HepG2 (cell line): Measurements from ENCODE around the gene MIA2. TPM values are rescaled to one million over a fixed set of nuclear protein-coding genes. Genes with fewer than 3 reads are reported as not detected.

ENCODE experiments used
- ARID2 ChIP-seq: sonication (generic); formaldehyde crosslinking; IDR thresholded peaks from 2 replicates; pipeline ENCODE4 v1.8.1; 2022; ENCODE audit warnings: mild to moderate bottlenecking, missing genetic modification reagents, borderline replicate concordance
- ATAD3A ChIP-seq: sonication (generic); formaldehyde crosslinking; IDR thresholded peaks from 2 replicates; pipeline ENCODE4 v1.4.0; 2020; ENCODE audit warnings: missing genetic modification reagents
- CENPX ChIP-seq: sonication (generic); formaldehyde crosslinking; IDR thresholded peaks from 2 replicates; pipeline ENCODE4 v1.9.0; 2021; ENCODE audit warnings: mild to moderate bottlenecking, missing genetic modification reagents, moderate library complexity
- GTF2F1 ChIP-seq: fragments of 150-350 bp; IDR thresholded peaks from 2 replicates; pipeline ENCODE4 v1.6.1; 2014; ENCODE audit warnings: low read length
- HOXA5 ChIP-seq: sonication (generic); formaldehyde crosslinking; IDR thresholded peaks from 2 replicates; pipeline ENCODE4 v1.4.0; 2020; ENCODE audit warnings: missing genetic modification reagents
- PCBP2 ChIP-seq: fragments of 200-400 bp; formaldehyde crosslinking; optimal IDR thresholded peaks from 2 replicates; pipeline ENCODE3; 2018; ENCODE audit warnings: low read length, low read depth; ENCODE audit not compliant: poor library complexity, severe bottlenecking
- SNAPC2 ChIP-seq: sonication (generic); formaldehyde crosslinking; IDR thresholded peaks from 2 replicates; pipeline ENCODE4 v1.8.1; 2022; ENCODE audit warnings: mild to moderate bottlenecking, missing genetic modification reagents
- TBX2 ChIP-seq: sonication (generic); formaldehyde crosslinking; IDR thresholded peaks from 2 replicates; pipeline ENCODE4 v1.5.0; 2020; ENCODE audit warnings: missing genetic modification reagents, mild to moderate bottlenecking, borderline replicate concordance
- TCF7 ChIP-seq: sonication (generic); IDR thresholded peaks from 2 replicates; pipeline ENCODE4 v1.6.1; 2016; ENCODE audit warnings: antibody characterized with exemption, low read depth
- ZBTB8A ChIP-seq: sonication (generic); formaldehyde crosslinking; IDR thresholded peaks from 2 replicates; pipeline ENCODE4 v1.4.0; 2020; ENCODE audit warnings: mild to moderate bottlenecking, low read depth, missing genetic modification reagents, borderline replicate concordance
- ZMAT3 ChIP-seq: sonication (generic); formaldehyde crosslinking; conservative IDR thresholded peaks from 2 replicates; pipeline ENCODE4 v1.7.0; 2021; ENCODE audit warnings: missing genetic modification reagents
- ZNF101 ChIP-seq: sonication (generic); formaldehyde crosslinking; IDR thresholded peaks from 2 replicates; pipeline ENCODE4 v1.4.0; 2020; ENCODE audit warnings: mild to moderate bottlenecking, low read depth, missing genetic modification reagents, borderline replicate concordance
- ZNF12 ChIP-seq: sonication (generic); formaldehyde crosslinking; IDR thresholded peaks from 2 replicates; pipeline ENCODE4 v1.5.0; 2020; ENCODE audit warnings: missing genetic modification reagents
- ZNF263 ChIP-seq: sonication (generic); formaldehyde crosslinking; IDR thresholded peaks from 2 replicates; pipeline ENCODE4 v1.4.0; 2020; ENCODE audit warnings: missing genetic modification reagents
- ZNF329 ChIP-seq: sonication (generic); formaldehyde crosslinking; IDR thresholded peaks from 2 replicates; pipeline ENCODE4 v1.9.0; 2021; ENCODE audit warnings: low read depth, mild to moderate bottlenecking, missing genetic modification reagents
- ZNF598 ChIP-seq: sonication (generic); formaldehyde crosslinking; IDR thresholded peaks from 2 replicates; pipeline ENCODE4 v1.5.1; 2020; ENCODE audit warnings: mild to moderate bottlenecking, missing genetic modification reagents, borderline replicate concordance
- polyA plus RNA-seq, 8 experiments: library from polyadenylated mRNA; depleted of rRNA in 3 of 8; stranded (reverse) in 7 of 8; unstranded in 1 of 8; fragments of >200 nt; fragmentation: Illumina TruSeq in 4 of 8; extraction: Trizol in 4 of 8; gene quantifications; 2 replicates each; pipeline versions ENCODE4 v1.2.1 to v1.2.3, GENCODE V29; 2011 to 2016; ENCODE audit warnings: low read depth in 4 of 8, missing spikeins in 1 of 8, mixed read lengths in 1 of 8; ENCODE audit not compliant: insufficient read depth in 1 of 8
- total RNA-seq, 5 experiments: library from RNA; depleted of rRNA; stranded (reverse); fragments of >200 nt; fragmentation: Illumina TruSeq; extraction: Trizol; gene quantifications; 2 replicates each; pipeline ENCODE4 v1.2.3, GENCODE V29; 2016; ENCODE audit warnings: low read depth in 1 of 5
- TF ChIP-seq, protein P1 (sequence below): sonication (generic); formaldehyde crosslinking; IDR thresholded peaks from 2 replicates; pipeline ENCODE4 v1.5.0; 2020; ENCODE audit warnings: missing genetic modification reagents, mild to moderate bottlenecking, borderline replicate concordance
- TF ChIP-seq, protein P2 (sequence below): sonication (generic); formaldehyde crosslinking; IDR thresholded peaks from 2 replicates; pipeline ENCODE4 v1.9.0; 2022; ENCODE audit warnings: missing genetic modification reagents, mild to moderate bottlenecking, borderline replicate concordance
- TF ChIP-seq, protein P3 (sequence below): sonication (generic); formaldehyde crosslinking; IDR thresholded peaks from 2 replicates; pipeline ENCODE4 v1.8.1; 2023; ENCODE audit warnings: mild to moderate bottlenecking, moderate library complexity, missing genetic modification reagents
- TF ChIP-seq, protein P4 (sequence below): sonication (generic); formaldehyde crosslinking; IDR thresholded peaks from 2 replicates; pipeline ENCODE4 v1.4.0; 2020; ENCODE audit warnings: missing genetic modification reagents, borderline replicate concordance
- TF ChIP-seq, protein P5 (sequence below): sonication (generic); formaldehyde crosslinking; IDR thresholded peaks from 2 replicates; pipeline ENCODE4 v1.8.0; 2022; ENCODE audit warnings: mild to moderate bottlenecking, missing genetic modification reagents; ENCODE audit not compliant: insufficient replicate concordance
- TF ChIP-seq, protein P6 (sequence below): sonication (generic); formaldehyde crosslinking; IDR thresholded peaks from 2 replicates; pipeline ENCODE4 v1.5.0; 2020; ENCODE audit warnings: missing genetic modification reagents

Gene MIA2
- total and polyA plus RNA-seq, 2 of the 13 experiments (the other 11 are each of a cell fraction or from before 2014, with no cell fraction given), result 134 to 158 TPM

DNA sequence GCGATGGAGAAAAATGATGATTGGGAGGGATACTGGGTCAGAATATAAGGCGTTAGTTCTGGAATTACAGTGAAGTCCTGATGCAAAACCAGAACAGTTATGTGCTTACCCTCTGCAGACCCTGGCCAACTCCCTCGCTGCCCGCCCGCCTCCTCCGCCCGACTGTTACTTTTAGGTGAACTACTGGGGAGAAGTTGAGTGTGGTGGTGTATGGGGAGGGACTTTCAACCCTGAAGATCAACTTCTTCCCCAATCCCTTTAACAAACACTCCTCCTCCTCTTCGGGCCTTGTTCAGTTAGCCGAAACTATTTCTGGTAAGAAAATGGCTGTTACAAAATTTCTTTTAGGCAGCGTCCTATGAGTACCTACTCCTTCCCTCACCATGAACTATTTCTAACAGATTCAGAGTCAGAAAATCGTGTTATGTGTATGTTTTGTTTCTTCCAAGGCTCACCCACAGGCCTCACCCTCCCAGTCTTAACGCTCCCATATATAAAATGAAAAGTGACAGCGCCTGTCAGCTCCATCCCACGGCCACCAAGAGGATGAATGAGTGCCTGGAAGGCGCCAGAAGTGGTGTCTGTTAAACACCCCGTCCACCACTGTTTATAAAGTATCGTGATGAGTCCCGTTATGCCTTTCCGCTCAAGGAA, 197.2 kb downstream of the MIA2 start (continued):
- TF ChIP-seq ARID2 (CRISPR knock-in tag), result no peak; the same call in 1 of the 2 replicates
- 0 out of 2 replicates have a peak, but pooled peaks have one; percentile 44 for TF ChIP-seq SNAPC2 (CRISPR knock-in tag)
- peak; percentile 27; the same call in 1 of the 2 replicates for TF ChIP-seq ZNF263 (CRISPR knock-in tag)
- TF ChIP-seq ZNF12 (CRISPR knock-in tag), result 0 out of 2 replicates have a peak, but pooled peaks have one; percentile 7
- TF ChIP-seq ZNF329 (CRISPR knock-in tag), result 0 out of 2 replicates have a peak, but pooled peaks have one; percentile 39
- no peak for TF ChIP-seq CENPX (CRISPR knock-in tag)
- TF ChIP-seq, protein P1, sequence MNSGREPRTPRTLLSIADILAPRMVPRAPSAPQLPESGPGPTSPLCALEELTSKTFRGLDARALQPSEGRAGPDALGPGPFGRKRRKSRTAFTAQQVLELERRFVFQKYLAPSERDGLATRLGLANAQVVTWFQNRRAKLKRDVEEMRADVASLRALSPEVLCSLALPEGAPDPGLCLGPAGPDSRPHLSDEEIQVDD (CRISPR knock-in tag), result no peak
- TF ChIP-seq, protein P2, sequence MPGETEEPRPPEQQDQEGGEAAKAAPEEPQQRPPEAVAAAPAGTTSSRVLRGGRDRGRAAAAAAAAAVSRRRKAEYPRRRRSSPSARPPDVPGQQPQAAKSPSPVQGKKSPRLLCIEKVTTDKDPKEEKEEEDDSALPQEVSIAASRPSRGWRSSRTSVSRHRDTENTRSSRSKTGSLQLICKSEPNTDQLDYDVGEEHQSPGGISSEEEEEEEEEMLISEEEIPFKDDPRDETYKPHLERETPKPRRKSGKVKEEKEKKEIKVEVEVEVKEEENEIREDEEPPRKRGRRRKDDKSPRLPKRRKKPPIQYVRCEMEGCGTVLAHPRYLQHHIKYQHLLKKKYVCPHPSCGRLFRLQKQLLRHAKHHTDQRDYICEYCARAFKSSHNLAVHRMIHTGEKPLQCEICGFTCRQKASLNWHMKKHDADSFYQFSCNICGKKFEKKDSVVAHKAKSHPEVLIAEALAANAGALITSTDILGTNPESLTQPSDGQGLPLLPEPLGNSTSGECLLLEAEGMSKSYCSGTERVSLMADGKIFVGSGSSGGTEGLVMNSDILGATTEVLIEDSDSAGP (CRISPR knock-in tag), result no peak
- TF ChIP-seq, protein P3, sequence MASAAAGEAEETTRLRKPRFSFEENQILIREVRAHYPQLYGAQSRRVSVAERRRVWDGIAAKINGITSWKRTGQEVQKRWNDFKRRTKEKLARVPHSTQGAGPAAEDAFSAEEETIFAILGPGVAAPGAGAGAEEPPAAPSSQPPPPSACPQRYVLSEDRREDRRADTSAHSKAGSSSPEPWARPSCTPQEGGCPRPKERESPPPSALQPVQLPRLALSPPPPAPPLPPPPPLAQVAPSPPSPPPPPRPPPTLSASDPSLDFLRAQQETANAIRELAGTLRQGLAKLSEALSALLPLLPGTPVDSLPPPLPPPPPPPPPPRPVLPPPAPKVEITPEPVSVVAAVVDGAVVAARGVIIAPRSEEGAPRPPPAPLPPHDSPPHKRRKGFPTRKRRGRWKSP, result 0 out of 2 replicates have a peak, but pooled peaks have one; percentile 38
- TF ChIP-seq, protein P4, sequence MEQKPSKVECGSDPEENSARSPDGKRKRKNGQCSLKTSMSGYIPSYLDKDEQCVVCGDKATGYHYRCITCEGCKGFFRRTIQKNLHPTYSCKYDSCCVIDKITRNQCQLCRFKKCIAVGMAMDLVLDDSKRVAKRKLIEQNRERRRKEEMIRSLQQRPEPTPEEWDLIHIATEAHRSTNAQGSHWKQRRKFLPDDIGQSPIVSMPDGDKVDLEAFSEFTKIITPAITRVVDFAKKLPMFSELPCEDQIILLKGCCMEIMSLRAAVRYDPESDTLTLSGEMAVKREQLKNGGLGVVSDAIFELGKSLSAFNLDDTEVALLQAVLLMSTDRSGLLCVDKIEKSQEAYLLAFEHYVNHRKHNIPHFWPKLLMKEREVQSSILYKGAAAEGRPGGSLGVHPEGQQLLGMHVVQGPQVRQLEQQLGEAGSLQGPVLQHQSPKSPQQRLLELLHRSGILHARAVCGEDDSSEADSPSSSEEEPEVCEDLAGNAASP (CRISPR knock-in tag), result 0 out of 2 replicates have a peak, but pooled peaks have one; percentile 6
- TF ChIP-seq, protein P5, sequence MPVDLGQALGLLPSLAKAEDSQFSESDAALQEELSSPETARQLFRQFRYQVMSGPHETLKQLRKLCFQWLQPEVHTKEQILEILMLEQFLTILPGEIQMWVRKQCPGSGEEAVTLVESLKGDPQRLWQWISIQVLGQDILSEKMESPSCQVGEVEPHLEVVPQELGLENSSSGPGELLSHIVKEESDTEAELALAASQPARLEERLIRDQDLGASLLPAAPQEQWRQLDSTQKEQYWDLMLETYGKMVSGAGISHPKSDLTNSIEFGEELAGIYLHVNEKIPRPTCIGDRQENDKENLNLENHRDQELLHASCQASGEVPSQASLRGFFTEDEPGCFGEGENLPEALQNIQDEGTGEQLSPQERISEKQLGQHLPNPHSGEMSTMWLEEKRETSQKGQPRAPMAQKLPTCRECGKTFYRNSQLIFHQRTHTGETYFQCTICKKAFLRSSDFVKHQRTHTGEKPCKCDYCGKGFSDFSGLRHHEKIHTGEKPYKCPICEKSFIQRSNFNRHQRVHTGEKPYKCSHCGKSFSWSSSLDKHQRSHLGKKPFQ (CRISPR knock-in tag), result no peak
- no peak for TF ChIP-seq TCF7
- TF ChIP-seq ZNF101 (CRISPR knock-in tag), result 0 out of 2 replicates have a peak, but pooled peaks have one; percentile 30
- no peak for TF ChIP-seq ATAD3A
- TF ChIP-seq, protein P6, sequence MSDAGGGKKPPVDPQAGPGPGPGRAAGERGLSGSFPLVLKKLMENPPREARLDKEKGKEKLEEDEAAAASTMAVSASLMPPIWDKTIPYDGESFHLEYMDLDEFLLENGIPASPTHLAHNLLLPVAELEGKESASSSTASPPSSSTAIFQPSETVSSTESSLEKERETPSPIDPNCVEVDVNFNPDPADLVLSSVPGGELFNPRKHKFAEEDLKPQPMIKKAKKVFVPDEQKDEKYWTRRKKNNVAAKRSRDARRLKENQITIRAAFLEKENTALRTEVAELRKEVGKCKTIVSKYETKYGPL, result no peak
- 0 out of 2 replicates have a peak, but pooled peaks have one; percentile 22 for TF ChIP-seq ZNF598 (CRISPR knock-in tag)
- peak; percentile 81; the same call in 1 of the 2 replicates for TF ChIP-seq ZMAT3
- TF ChIP-seq ZBTB8A (CRISPR knock-in tag), result peak; percentile 56; the same call in 1 of the 2 replicates
- TF ChIP-seq HOXA5, result no peak
- no peak for TF ChIP-seq TBX2 (CRISPR knock-in tag)
- TF ChIP-seq GTF2F1, result no peak
- peak; percentile 39 for TF ChIP-seq PCBP2
